HG03196 (cell line): Measurements from ENCODE around the gene ACER1.

Experiments used
- ATAC-seq: cut with Tn5 transposase; IDR thresholded peaks from one replicate; pipeline ENCODE4 v1.9.1; 2021; ENCODE audit not compliant: unreplicated experiment

The ACER1 gene

GRCh38 chr19:6270076-6270745 lies 63.2 kb downstream of the ACER1 start:
- ATAC-seq = no peak

- ATAC-seq = no peak
Observed at GRCh38 chr19:6269101-6269886, 64.1 kb downstream of the ACER1 start.

DNA sequence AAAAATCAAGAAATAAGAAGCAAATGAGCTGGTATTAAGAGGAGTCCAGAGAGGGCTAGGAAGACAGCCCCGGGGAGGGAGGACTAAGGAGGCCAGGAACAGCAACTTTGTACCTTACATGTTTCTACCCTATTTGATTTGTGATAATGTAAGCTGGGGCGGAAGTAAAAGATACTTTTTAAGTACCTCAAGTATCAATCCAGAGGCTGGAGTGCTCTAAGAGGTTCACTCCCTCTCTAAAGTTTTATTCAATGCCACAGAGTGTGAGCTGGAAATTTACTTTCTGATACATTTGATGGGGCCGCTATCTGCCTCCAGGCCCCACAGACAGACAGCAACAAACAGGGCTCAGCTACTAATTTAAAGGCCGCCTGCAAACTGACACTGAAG lies 65.0 kb downstream of the ACER1 start:
- ATAC-seq = no peak

DNA sequence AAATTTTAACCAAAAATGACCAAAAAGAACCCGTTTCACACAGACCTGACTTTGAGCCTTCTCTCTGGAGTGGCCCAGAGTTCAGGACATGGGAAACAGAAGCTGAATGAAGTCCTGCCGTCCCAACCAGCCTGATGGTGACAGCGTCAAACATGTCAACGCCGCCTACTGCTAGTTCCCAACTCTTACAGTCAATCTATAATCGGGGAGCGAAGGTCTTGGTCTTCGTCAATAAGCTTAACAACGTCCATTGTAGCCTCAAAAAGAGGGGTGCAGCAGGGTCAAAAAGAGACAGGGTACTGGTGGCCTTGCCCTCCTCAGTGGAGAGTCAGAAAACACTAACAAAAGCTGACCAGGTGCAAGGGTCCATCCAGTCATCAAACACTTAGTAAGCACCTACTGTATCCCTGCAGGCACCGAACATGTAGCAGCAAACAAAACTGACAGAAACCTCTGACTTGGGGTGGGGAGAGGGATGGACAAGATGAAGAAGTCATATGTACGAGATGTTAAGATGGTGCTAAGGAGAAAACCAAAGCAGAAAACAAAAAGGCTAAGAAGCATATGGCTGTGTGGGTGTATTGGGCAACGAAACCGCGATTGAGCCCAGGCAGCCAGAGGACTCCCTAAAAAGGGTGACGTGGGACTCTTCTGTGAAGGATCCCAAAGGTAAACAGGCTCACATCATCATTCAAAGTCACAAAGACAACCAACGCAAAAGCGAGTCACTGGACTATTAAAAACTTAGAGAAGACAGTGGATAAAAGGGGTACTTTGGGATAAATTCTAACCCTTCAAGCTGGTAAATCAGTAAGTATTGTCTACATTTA lies 65.6 kb downstream of the ACER1 start:
- no peak for ATAC-seq

DNA sequence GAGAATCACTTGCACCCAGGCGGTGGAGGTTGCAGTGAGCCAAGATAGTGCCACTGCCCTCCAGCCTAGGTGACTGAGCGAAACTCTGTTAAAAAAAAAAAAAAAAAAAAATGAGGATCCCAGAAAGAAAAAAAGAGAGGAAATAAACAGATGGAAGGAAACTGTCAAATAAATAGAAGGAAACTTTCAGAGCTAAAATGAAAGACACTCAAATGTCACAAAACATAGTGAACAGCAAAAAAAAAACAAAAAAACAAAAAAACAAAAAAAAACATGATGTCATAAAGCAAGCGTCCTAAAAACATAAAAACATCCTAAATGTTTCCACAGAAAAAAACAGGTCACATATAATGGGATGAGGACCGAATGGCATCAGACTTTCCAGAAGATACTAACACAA lies 68.6 kb downstream of the ACER1 start:
- ATAC-seq = no peak

GRCh38 chr19:6263735-6264444 lies 69.5 kb downstream of the ACER1 start:
- no peak for ATAC-seq

GRCh38 chr19:6263306-6263705 lies 70.1 kb downstream of the ACER1 start:
- no peak for ATAC-seq

DNA sequence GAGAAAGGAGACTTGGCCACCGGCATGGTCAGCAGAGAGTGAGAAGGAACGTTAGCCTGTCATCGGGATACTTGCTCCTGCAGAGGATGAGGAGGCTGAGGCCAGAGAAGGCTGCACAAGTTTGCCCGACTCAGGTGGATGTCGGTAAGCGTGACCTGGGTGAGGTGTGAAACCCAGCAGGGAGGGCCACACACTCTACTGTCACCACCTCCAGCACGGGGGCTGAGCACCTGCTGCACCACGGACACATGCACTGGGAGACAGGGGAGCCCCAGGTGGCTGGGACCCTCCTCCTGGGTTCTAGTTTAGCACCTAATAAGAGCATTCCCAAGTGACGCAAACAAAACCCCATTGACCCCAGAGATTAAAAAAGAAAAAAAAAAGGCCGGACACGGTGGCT lies 70.9 kb downstream of the ACER1 start:
- ATAC-seq = no peak

- ATAC-seq = no peak
Observed at GRCh38 chr19:6261883-6262282, 71.5 kb downstream of the ACER1 start.

- no peak for ATAC-seq
Observed at GRCh38 chr19:6260912-6261650, 72.3 kb downstream of the ACER1 start.

DNA sequence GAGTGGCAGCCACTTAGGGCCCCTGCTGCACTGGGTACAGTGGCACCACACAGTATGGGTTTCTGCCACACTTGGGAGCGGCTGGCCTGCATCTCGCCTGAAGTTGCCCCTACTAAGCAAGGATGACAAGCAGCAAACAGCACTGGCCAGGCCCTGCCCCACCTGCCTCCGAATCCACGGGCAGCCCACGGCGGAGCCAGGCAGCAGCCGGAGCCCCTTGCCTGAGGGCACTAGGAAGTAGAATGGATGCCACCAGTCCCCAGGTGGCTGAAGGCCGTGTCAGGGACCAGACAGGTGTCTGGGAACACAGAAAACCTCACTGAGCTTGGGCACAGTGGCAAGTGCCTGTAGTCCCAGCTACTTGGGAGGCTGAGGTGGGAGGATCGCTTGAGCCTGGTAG lies 73.0 kb downstream of the ACER1 start:
- no peak for ATAC-seq

- ATAC-seq = no peak
Observed at GRCh38 chr19:6259312-6259861, 74.0 kb downstream of the ACER1 start.

GRCh38 chr19:6258812-6259311 lies 74.5 kb downstream of the ACER1 start:
- no peak for ATAC-seq
